HG03196 (cell line): ENCODE results near the gene UQCRC2.
A peak's percentile ranks its signal among the peaks of the same experiment; 100 is the strongest.
"Not testable (repeated sequence)": the region's sequence is repeated elsewhere in the genome, so short reads cannot be mapped to it uniquely, and the experiment has no call there.

Source experiments
- ATAC-seq: cut with Tn5 transposase; IDR thresholded peaks from one replicate; pipeline ENCODE4 v1.9.1; 2021; ENCODE audit not compliant: unreplicated experiment

UQCRC2 gene

GRCh38 chr16:21952793-21953540 lies at the start of gene UQCRC2:
TSS of gene UQCRC2 (plus strand) at chr16:21953361. CDS start at chr16:21953424, 63 bp downstream.
- peak; percentile 88 for ATAC-seq

GRCh38 chr16:21932650-21933049 lies 20.5 kb upstream of the UQCRC2 start:
- ATAC-seq, result not testable (repeated sequence)

GRCh38 chr16:21933316-21933715 lies 19.8 kb upstream of the UQCRC2 start:
- ATAC-seq, result not testable (repeated sequence)

GRCh38 chr16:21933790-21934189 lies 19.4 kb upstream of the UQCRC2 start:
- not testable (repeated sequence) for ATAC-seq

GRCh38 chr16:21936216-21936615 lies 16.9 kb upstream of the UQCRC2 start:
- ATAC-seq, result not testable (repeated sequence)

GRCh38 chr16:21937336-21937829 lies 15.8 kb upstream of the UQCRC2 start:
- no peak for ATAC-seq

GRCh38 chr16:21940570-21940969 lies 12.6 kb upstream of the UQCRC2 start:
- no peak for ATAC-seq

GRCh38 chr16:21943571-21943970 lies 9.6 kb upstream of the UQCRC2 start:
- ATAC-seq, result no peak

GRCh38 chr16:21946889-21947635 lies 6.1 kb upstream of the UQCRC2 start:
- no peak for ATAC-seq

GRCh38 chr16:21949713-21950260 lies 3.4 kb upstream of the UQCRC2 start:
- ATAC-seq, result no peak

- ATAC-seq, result no peak
These were observed 2.2 kb upstream of the UQCRC2 start for GRCh38 chr16:21950782-21951521.

- peak; percentile 39 for ATAC-seq
These were observed 945 bp upstream of the UQCRC2 start for GRCh38 chr16:21952040-21952792.

GRCh38 chr16:21953541-21953902 lies 361 bp downstream of the UQCRC2 start:
- no peak for ATAC-seq

- ATAC-seq, result no peak
These were observed 4.7 kb downstream of the UQCRC2 start for GRCh38 chr16:21957714-21958346.

- ATAC-seq, result no peak
These were observed 5.9 kb downstream of the UQCRC2 start for GRCh38 chr16:21959050-21959449.

GRCh38 chr16:21962475-21962874 lies 9.3 kb downstream of the UQCRC2 start:
- ATAC-seq, result no peak

GRCh38 chr16:21963887-21964286 lies 10.7 kb downstream of the UQCRC2 start:
- no peak for ATAC-seq

- ATAC-seq, result no peak
These were observed 11.2 kb downstream of the UQCRC2 start for GRCh38 chr16:21964353-21964752.

GRCh38 chr16:21971856-21972255 lies 18.7 kb downstream of the UQCRC2 start:
- ATAC-seq, result no peak

GRCh38 chr16:21973945-21974344 lies 20.8 kb downstream of the UQCRC2 start:
- ATAC-seq, result no peak
